GM21619 (cell line): ENCODE data around the gene AKIRIN1.
"Not testable (repeated sequence)": the region's sequence is repeated elsewhere in the genome, so short reads cannot be mapped to it uniquely, and the experiment has no call there.

ENCODE experiments used
- ATAC-seq: cut with Tn5 transposase; IDR thresholded peaks from one replicate; pipeline ENCODE4 v1.9.1; 2021; ENCODE audit not compliant: unreplicated experiment

AKIRIN1 gene

DNA sequence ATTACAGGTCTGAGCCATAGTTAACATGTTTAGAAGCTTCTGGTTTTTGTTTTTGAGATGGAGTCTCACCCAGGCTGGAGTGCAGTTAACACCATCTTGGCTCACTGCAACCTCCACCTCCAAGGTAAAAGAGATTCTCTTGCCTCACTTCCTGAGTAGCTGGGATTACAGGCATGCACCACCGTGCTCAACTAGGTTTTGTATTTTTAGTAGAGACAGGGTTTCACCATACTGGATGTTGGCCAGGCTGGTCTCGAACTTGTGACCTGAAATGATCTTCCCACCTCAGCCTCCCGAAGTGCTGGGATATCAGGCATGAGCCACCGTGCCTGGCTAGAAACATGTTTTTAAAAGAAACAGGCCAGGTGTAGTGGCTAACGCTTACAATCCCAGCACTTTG lies 45.6 kb downstream of the AKIRIN1 start:
- ATAC-seq: no peak

DNA sequence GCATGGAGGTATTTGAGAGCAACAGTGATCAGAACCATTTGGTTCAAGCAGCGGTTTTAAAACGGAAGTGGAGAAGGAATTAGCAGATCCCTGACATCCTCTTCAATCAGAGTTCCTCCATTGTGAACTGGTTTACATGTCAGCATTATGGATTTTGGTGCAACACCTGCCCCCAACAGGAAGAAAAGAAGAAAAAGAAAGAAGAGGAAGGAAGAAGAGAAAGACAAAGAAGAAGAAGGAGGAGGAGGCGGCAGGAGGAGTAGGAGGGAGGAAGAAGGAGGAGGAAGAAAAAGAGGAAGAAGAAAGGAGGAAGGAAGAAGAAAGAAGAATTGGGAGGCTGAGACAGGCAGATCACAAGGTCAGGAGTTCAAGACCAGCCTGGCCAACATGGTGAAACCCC lies 52.4 kb downstream of the AKIRIN1 start:
- ATAC-seq: no peak

DNA sequence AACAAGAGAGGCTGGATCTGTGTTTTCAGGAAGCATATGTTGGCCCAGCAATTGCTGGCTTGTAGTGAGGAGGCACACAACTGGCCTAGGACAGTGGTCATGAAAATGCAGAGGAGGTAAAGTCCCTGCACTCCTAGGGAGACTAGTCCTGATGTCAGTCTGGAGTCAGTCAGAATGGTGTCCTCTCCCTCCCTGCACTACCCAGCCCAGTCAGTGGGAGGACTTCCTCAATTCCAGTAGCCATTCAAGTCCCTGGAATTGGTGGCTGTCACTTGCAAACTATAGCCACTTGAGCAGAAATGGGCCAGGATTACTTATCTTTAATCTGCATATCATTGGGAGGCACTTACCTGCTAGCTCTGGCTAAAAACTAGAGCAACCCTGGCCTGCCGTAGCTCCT lies 53.7 kb downstream of the AKIRIN1 start:
- no peak for ATAC-seq

DNA sequence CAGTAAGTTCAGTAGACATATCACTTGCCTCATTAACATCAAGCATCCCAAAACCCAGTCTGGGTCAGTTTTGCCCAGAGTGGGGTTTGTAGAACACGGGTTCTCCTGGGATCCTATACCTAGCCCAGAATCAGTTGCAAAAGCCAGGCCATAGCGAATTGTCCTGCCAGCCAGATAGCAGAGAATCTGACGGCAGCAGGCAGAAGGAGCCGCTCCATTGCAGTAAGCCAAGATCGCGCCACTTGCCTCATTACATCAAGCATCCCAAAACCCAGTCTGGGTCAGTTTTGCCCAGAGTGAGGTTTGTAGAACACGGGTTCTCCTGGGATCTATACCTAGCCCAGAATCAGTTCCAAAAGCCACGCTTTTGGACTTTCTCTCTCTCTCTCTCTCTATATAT lies 54.2 kb downstream of the AKIRIN1 start:
- no peak for ATAC-seq

DNA sequence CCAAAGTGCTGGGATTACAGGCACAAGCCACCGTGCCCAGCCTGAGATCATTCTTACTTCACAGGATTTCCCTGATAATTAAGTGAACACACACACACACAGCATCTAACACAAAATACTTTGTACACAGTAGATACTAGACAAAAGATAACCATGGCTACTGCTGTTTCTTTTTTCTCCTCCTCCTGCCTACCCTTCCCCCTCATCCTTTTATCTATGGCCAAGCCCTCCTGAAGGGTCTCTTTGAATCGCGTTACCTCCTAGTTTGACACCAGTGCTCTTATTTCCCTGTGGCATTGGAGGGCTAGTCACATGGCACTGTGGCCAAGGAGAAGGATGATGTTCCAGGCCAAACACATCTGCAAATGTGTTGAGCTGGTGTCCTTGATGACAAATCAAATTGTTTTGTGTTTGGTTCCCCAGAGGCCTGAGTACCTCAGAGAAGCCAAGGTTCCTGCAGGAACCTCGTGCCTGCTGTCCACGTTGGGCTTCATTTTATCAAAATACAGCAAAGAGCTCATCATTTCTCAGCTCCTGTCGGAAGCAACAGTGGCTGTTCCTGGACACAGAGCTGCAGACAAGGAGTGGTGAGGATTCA lies 55.6 kb downstream of the AKIRIN1 start:
- no peak for ATAC-seq

DNA sequence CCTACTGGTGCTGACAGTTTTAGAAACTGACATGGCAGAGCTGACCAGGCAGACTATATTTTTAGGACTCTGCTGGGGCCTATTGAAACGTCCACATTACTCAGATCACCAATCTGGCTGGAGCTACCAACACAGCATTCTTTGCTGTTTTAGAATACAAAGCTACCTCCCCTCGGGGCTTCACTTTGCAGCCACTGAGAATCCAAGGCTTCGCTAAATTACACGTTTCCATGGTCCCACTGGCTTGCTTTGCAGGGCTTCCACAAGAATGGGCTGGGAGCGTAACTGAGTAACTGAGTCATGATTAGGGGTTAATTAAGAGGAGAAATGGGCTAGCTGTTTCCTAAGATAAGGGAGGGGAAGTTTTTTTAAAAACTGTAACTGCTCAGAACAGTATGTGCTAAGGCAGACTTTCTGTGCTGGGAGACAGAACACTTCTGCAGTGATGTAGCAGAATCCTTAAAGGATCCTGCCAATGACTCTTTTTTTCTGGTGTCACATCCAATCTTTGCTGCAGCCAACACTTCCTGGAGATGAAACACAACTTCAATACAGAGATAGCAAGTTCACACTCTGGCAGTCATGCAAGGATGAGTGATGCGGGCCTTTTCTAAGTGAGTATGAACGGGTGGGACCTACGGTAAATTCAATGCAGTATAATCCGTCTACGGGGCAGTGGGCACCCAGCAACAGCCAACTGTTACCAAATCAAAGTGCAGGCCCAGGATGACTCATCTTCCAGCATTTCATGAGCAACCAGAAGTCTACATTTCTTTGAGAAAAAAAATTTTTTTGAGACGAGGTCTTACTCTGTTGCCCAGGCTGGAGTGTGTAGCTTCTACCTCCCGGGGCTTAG lies 56.5 kb downstream of the AKIRIN1 start:
- ATAC-seq: peak; percentile 64

DNA sequence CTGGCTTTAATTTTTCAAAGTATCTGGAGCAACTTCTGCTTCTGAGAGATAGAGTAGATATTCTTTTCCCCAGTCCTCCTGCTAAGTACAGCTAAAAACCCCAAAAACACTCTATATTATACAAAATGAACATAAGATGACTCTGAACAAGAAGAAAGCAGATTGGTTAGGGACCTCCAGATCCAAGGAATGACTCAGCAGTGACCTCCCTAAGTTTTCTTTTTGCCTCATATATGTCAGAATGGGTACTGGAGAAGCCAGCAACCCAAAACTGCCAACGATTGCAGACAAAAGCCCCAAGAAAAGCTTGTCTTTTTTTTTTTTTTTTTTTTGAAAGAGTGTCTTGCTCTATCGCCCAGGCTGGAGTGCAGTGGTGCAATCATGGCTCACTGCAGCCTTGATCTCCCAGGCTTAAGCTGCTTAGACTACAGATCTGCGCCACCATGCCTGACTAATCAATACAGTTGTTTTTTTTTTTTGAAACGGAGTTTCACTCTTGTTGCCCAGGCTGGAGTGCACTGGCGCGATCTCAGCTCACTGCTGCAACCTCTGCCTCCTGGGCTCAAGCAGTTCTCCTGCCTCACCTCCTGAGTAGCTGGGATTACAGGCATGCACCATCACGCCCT lies 57.8 kb downstream of the AKIRIN1 start:
- no peak for ATAC-seq

DNA sequence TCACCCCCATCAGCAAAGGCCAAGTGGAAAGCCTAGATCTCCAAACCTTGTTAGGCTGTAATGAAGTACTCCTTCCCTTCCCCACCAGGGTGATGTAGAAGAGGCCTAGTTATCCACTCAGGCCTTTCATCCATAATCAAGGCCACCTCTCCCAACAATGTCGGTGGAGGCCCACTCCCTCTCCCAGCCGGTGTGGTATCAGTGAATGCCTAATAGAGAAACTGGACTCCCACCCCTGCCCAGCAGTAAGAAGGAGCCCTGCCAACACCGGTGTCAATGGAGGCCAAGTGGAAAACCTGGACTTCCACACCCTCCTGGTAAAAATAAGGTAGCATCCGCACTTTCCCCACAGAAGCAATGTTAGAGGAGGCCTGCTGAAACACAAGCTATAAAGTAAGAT lies 58.9 kb downstream of the AKIRIN1 start:
- no peak for ATAC-seq

DNA sequence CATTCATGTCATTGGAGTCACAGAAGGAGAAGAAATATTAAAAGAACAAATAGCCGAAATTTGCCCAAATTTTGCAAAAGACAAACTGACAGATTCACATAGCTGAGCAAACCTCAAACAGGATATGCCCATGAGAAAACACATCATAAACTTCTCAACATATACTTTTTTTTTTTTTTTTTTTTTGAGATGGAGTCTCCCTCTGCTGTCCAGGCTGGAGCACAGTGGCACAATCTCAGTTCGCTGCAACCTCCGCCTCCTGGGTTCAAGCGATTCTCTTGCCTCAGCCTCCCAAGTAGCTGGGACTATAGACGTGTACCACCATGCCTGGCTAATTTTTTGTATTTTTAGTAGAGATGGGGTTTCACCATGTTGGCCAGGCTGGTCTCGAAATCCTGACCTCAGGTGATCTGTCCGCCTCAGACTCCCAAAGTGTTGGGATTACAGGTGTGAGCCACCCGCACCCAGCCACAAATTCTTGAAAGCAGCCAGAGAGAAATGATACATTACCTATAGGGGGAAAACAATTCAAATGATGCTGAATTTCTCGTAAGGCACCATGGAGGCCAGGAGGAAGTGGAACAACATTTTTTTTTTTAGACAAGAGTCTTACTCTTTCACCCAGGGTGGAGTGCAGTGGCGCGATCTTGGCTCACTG lies 60.2 kb downstream of the AKIRIN1 start:
- ATAC-seq: not testable (repeated sequence)

DNA sequence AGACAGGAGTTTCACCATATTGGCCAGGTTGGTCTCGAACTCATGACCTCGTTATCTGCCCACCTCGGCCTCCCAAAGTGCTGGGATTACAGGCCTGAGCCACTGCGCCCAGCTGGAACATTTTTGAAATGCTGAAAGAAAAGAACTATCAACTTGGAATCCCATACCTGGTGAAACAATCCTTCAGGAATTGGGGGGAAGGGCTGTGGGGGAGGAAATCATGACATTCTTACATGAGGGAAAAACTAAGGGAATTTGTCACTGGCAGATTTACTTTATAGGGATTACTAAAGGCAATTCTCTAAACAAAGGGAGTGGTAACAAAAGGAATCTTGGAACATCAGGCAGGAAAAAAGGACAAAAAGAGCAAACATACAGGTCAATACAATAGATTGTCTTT lies 60.9 kb downstream of the AKIRIN1 start:
- ATAC-seq: no peak

DNA sequence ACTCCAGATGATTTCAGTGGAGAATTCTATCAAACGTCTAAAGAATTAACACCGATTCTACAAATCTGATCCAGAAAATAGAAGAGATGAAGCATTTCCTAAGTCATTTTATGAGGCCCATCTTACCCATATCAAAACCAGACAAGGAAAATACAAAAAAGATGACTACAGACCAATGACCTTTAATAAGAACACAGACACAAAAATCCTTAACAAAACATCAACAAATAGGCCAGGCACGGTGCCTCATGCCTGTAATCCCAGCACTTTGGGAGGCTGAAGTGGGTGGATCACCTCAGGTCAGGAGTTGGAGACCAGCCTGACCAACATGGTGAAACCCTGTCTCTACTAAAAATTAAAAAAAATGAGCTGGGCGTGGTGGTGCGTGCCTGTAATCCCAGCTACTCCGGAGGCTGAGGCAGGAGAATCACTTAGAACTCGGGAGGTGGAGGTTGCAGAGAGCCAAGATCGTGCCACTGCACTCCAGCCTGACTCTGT lies 64.2 kb downstream of the AKIRIN1 start:
- ATAC-seq: not testable (repeated sequence)
